HG02610 (cell line): ENCODE results near the gene GAMT.
"Not testable (repeated sequence)": the region's sequence is repeated elsewhere in the genome, so short reads cannot be mapped to it uniquely, and the experiment has no call there.

Experiments used
- ATAC-seq: cut with Tn5 transposase; IDR thresholded peaks from one replicate; pipeline ENCODE4 v1.9.1; 2021; ENCODE audit warnings: mild to moderate bottlenecking, moderate library complexity; ENCODE audit not compliant: unreplicated experiment

GAMT gene

DNA sequence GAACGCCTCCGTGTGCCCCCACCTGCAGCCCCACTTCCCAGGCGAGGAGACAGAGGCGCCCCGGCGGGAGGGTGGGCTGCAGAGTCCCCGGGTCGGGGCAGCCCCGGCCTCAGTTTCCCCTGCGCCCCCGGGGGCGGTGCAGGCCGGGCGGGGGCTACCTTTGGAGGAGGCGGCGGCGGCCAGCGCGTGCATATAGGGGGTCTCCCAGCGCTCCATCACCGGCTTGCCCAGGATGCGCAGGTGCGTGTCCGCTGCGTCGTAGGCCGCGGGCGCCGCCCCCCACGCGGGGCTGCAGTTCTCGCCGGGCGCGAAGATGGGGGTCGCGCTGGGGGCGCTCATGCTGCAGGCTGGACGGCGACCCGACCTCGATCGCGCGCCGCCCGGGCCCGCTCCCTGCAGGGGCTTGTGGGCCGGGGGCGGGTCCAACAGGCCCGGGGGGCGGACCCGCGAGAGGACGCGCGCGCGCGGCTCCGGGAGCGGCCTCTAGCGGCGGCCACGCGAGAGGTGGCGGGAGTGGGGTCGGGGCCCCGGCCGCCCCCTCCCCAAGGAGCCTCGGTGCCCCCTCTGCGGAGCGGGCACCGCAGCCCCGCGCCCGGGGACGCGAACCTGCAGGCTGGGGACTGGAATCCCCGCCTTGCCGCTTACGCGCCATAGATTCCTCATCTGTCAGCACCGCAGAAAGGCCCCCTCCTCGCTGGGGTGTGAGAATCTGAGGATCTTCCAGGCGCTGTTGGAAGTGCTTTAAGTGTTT lies at the start of gene GAMT:
Gene GAMT (minus strand): TSS at position 405 of the 751 bp plus-strand sequence. CDS start 66 bp downstream, at position 339.
- ATAC-seq = no peak

DNA sequence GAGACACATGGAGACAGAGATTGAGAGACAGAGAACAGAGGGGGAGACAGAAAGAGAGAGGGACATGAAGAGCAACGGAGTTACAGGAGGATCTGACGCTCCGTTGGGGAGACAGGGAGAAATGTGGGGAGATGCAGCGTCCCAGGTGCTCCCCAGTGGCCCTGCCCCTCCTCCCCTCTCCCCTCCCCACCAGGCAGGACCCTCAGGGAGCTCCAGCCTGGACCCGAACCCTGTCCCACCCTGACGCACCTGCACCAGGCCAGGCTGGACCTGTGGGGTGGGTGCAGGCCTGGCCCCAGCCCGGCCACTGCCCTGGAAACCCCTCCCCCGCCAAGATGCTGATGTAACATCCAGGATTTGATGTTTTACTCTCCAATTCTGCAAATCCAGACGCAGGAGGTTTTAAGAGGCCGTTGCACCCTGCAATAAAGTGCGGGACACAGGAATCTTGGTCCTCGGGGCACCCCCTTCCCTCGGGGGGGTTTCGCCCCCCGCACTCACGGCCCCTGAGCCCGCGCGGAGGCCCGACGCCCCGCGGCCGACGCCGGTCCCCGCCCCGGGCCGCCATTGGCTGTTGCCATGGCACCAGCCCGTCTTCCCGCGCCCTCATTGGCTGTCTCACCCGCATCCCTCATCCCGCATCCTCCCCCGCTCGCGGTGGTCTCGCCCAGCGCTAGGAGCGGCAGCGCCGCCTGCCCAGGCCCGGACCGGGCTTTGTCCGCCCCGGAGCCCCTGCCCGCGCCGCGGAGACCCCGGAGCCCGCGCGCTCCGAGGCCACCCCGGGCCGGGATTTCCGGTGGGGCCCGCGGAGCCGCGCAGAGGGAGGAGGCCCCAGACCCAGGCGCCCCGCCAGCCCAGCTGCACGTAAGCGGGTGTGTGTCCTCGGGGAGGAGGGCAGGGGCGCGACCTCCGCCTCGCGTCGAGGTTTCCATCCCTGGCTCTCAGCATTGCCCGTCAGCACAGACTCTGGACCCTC lies 48.4 kb upstream of the GAMT start, which contains the start of gene APC2:
Gene APC2 (plus strand): TSS at position 655 of the 976 bp plus-strand sequence. CDS start 2,881 bp downstream, outside the sequence.
- ATAC-seq = no peak

DNA sequence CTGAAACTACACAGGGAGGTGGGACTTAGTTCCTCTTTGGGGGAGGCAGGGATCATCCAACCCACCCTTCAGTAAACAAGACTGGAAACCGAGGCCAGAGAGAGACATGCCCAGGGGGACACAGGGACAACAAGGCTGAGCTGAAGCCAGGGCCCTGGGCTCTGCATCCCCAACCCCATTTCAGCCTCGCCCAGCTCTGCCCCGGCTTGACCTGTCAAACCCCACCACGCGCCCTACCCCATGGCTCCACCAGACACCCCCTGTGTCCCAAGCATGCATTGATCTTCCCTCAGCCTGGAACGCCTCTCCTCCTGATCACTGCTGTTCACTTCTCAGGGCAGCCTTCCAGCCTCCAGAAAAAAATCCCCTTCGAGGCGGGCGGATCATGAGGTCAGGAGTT lies 46.6 kb upstream of the GAMT start:
- no peak for ATAC-seq

DNA sequence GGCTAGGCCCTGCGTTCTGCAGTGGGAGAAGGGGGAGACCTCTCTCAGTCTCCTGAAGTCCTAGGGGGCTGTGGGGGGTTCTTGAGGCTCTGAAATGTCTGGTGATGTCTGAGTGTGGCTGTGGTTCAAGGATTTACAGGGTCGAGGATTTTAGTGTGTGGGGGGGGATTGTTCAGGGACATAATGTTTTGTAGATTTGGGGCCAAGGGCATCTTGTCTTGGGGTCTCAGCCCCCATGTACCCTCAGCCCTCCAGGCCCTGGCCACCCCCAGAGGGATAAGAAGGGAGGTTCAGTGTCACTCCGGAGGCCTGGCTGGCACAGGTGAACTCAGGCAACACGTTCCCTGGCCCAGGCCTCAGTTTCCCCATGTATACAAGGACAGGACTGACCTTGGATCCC lies 46.2 kb upstream of the GAMT start:
- no peak for ATAC-seq

DNA sequence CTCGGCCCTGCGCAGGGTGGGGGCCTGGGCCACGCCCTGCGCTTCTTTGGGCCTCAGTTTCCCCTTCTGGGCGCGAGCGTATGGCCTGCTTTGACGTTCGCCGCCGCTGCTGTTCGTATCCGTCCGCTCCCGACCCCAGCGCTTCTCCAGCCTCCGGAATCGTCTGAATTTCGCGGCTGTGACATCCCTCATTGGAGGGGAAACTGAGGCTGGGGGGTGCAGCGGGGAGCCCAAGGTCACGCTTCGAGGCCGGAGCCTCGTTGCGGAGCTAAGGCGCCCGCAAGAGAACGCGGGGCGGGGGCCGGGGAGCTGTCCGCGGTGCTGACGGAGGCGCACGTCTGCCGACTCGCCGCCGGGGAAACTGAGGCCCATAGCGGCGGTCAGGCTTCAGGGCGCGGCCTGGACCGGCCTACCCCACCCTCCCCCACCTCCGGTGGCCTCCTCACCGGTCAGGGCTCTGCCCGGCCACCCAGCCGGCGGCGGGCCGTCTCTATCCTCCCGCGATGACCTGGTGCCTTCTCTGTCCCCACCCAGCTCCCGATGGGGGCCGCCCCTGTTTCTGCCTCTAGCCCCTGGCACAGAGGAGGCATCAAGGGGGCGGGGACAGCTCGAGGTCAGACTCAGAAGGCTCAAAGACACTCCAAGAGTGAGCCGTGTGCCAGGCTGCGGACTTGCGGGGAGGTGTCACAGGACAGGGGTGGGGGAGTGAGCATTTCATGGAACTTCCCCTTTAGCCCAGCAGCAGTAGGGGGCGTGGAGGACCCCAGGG lies 45.6 kb upstream of the GAMT start:
- ATAC-seq = no peak

DNA sequence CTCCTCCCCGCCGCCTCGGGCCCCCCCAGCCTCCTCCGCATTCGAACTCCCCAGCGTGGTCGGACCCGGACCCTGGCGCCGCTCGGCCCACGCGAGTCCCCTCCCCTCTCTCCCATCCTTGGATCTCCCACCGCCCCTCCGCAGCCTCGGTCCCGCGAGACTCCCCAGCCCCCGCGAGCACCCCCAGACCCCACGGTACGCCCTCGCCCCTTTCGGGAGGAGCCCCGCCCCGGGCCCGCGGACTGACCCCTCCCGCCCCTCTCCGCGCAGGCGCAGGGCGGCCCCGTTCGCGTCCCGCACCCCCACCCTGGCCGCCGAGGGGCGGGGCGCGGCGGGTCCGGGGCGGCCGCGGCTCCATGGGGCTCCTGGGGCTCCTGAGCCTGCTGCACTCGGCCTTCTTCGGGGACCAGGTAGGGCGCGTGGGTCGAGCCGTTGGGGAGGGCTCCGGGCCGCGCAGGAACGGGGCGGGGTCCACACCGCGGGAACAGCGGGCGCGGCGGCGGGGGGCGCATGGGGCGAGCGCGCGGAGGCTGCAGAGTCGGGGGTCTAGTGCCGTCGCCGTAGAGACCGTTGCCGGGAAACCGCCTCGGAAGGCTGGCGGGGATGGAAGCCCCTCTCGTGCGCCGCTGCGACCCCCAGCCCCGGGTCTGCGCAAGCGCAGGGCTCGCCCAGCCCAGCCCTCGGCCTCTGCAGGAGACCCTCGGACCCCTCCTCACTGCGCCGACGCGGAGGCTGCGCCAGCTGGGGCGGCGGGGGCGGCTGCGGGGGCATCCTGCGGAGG lies 44.8 kb upstream of the GAMT start:
- ATAC-seq = no peak

DNA sequence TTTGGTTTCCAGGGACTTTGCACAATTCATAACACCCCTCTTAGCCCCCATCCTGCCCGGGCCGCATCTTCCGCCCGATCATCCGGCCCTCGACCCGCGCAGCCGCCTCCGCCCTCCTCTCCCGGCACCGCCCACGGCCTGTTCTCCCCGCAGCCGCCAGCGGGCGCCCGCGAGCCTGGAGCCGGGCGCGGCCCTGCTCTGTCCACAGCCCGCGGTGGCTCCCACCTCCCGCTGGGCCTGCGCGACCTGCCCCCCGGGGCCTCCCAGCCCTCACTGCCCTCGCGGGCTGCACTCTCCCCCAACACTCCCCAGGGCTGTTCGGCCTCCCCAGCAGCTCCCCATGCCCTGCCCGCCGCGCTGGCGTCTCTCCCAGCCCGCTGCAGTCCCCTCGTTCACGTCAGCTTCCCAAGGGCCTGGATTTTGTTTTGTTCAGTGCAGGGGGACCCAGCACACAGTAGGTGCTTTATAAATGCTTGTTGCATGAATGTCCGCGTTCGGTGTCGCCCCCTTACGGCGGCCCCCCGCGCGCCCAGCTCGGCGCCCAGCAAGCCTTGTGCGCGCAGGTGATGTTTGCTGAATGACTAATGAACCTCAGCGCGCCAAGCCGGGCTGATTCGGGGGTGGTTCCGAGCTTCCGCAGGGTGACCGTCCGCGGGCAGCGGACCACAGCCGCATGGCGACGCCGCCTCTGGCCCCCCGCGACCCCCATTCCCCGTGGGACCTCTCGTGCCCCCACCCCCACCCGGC lies 44.0 kb upstream of the GAMT start:
- ATAC-seq = peak; percentile 60

DNA sequence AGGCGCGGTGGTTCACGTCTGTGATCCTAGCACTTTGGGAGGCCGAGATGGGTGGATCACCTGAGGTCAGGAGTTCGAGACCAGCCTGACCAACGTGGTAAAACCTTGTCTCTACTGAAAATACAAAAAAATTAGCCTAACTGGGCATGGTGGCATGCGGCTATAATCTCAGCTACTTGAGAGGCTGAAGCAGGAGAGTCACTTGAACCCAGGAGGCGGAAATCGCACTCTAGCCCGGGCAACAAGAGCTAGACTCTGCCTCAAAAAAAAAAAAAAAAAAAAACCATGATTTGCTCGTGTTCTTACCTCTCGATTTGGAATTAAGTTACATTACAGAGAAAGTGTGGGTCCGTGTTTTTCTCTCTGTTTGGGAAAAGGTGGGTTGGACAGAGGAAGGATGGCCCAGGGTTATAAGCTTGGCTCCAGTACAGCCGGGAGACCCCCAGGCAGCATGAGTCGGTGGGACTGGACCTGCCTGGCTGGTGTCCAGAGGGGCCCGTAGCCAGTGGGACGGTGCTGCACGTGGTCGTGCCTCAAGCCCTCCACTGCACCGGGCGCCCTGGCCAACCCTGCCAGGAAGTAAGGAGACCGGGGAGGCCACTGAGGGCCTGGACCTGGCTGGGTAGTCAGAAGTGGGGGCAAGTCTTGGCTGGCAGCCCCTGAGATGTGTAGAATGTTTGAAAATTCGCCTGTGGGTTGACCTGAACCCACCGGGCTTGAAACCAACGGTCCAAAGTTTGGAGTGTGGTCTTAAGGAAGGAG lies 40.5 kb upstream of the GAMT start:
- ATAC-seq = no peak

DNA sequence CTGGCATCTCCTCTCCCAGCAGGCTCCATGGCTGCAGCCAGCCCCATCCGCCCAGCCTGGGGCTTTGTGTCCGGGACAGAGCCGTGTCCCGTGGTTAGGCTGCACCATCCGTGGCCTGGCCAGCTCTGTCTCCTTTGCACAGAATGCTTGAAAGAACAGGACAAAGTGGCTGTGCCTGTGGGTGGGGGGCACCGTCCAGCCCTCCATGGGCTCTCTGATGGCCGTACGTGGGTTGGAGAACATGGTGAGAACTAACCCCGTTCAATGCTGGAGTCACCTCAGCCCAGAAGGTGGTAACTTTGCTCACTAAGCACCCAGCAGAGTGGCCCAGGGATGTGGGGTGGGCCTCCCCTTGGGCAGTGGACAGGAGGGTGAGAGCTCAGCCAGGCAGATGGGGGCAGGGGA lies 39.7 kb upstream of the GAMT start:
- no peak for ATAC-seq

DNA sequence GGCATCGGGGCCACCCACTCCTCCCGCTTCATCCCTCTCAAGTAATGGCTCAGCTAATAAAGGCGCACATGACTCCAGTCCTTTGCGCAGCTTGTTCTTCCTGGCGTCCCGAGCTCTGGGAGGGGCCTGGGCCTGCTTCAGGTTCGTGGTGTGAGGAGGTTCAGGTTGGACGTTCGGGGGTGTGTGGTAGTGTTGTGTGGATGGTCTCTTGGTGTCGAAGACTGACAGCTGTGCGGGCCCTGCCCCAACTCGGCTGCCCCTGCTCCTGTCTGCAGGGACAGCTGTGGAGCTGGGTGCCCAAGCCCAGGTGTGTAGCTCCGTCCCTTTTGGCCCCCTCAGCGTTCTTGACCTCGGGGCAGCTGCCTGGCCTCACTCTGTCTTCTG lies 39.1 kb upstream of the GAMT start:
- ATAC-seq = no peak

DNA sequence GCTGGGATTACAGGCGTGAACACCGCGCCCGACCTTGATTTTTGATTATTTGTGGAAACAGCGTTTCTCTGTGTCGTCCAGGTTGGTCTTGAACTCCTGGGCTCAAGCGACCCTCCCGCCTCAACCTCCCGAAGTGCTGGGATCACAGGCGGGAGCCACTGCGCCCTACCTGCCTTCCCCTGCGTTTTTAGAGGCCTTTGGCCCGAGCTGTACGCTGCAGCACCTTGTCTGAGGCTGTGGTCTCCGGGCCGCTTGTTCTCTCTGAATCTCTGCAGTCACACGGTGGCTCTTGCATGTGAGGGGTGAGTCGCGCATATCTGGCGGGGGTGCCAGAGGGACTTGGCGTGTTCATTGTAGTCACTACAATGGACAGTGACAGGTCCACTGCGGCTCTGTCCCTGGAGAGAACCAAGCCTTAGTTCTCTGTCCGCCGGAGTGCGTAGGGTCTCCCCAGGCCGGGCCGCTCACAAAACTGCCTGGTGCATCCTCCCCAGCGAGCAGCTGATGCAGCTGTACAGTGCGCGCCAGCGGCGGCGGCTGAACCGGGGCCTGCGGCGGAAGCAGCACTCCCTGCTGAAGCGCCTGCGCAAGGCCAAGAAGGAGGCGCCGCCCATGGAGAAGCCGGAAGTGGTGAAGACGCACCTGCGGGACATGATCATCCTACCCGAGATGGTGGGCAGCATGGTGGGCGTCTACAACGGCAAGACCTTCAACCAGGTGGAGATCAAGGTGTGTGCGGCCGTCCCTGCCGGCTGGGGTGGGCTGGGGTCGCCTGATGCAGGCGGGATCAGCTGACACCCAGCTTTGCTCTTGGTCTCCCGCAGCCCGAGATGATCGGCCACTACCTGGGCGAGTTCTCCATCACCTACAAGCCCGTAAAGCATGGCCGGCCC lies 38.4 kb upstream of the GAMT start:
- not testable (repeated sequence) for ATAC-seq

DNA sequence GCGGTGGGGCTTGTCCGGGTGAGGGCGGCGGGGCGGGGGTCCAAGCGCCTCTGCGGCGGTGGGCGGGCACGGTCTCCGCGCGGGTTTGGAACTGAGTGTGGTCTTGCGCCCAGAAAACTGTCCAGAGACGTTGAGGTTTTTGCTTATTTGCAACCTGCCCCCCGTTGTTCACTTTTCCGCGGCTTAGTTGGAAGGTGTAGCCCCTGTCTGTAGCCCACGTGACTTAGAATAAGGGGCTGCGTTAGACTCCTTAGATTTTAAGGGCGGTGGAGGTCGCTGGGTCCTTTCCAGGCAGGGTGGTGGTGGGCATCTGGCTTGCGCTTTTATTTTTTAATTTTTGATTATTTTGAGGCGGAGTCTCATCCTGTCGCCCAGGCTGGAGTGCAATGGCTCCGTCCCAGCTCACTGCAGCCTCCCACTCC lies 37.6 kb upstream of the GAMT start:
- ATAC-seq = no peak

DNA sequence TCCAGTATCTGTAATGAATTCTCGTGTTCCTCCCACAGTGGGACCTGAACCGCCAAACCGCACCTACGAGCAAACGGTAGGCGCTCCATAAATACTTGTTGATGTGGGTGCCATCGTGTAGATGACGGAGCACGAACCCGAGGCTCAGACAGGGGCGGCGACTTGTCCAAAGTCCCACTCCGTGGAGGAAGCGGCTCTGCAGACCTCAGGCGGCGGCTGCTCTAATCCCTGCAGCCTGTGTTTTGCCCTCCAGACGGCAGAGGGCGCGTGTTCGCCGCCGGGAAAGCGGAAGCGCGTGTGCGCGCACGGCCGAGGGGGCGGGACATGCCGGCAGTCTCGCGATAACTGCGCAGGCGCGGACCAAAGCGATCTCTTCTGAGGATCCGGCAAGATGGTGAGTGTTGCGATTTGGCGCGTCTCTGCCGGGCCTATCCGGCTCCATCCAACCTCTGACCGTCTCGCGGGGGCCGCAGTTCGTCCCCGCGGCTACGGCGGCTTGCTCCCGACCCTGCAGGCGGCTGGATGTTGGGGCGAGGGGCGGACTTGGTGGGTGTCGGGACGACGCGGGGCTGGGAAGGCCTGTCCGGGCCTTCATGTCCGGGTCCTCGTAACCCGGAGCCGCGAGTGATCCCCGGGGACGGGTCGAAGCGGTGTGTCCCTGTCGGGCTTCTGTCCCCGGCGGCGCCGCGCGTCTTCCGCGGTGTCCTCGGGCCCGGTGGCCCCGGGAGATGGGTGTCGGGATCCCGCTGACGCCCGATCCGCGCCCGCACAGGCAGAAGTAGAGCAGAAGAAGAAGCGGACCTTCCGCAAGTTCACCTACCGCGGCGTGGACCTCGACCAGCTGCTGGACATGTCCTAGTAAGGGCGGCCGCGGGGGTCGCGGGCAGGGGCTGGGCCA lies 36.9 kb upstream of the GAMT start, which contains the start of gene RPS15:
Gene RPS15 (plus strand): TSS at position 362 of the 898 bp plus-strand sequence. CDS start 30 bp downstream, at position 392.
- ATAC-seq = peak; percentile 64

DNA sequence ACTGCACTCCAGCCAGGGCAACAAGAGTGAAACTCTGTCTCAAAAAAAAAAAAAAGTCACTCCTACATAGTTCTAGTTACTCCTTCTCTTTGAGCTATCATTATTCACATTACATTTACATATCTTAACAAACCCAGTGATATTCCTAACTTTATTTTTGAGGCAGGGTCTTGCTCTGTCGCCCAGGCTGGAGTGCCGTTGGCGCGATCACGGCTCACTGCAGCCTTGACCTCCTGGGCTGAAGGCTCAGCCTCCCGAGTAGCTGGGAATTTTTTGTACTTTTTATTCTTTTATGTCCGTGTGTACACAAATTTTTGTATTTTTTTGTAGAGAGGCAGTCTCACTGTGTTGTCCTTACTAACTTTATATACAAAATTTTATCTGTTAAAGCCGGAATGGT lies 36.3 kb upstream of the GAMT start:
- ATAC-seq = no peak

DNA sequence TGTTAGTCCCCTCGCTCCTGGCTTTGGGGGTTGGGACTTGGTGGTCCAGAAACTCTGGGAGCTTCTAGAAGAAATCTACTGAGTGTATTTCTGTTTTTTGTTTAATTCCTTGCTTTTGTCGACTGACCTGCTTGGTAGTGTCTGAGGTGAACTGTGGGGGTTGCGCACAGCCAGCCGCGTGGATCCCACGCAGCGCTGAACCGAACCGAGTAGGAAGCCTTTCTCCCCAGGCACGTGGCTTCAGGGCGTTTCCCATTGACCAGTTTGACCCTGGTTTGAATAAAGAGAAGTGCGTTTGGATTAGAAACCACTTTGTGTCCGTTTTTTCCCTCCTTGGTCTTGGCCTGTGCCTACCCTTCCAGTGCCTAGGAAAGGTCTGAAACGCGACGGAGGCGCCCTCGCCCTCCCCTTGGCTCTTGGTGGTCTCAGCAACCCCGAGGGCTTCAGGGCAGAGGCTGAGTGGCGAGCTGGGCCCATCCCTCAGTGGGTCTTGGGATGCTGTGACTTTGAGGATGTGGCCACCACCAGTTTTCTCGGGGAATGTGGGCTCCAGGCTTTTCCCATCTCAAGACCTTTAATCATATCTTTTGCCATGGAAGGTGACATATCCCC lies 34.1 kb upstream of the GAMT start:
- no peak for ATAC-seq

DNA sequence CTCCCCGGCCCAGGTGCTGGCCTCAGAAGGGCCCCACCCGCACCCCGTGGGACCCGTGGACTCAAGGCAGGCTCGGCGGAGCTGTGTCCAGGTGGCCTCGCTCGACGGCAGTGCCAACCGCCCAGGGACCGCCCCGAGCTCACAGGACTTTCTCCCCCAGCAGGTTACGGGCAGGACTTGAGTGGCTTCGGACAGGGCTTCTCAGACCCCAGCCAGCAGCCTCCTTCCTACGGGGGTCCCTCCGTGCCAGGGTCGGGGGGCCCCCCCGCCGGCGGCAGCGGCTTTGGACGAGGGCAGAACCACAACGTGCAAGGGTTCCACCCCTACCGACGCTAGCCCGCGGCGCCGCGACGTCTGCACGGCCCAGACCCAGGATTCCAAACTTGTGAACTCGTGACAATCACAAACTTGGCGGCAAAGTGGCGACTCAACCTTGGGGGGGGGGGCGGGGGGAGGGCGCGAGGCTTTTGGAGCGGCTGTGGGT lies 33.3 kb upstream of the GAMT start:
- ATAC-seq = no peak
